CD14-positive monocyte (primary cell): Measurements from ENCODE around the gene TDRD7. TPM values are rescaled to one million over a fixed set of nuclear protein-coding genes. Genes with fewer than 3 reads are reported as not detected.

Source experiments
- DNase-seq, 3 donors: peaks; one replicate each; pipeline ENCODE4 v3.0.0-alpha.2; 2011 to 2022
- H2AFZ ChIP-seq: 2 replicates; pipeline ENCODE4 v1.6.0; 2012; ENCODE audit warnings: mild to moderate bottlenecking, low read depth, low read length, inconsistent platforms; ENCODE audit not compliant: insufficient read depth, poor library complexity, severe bottlenecking
- H3K27ac ChIP-seq, 2 donors: 1 replicate in 1 of 2; 2 replicates in 1 of 2; pipeline ENCODE4 v1.5.1; 2012 to 2013; ENCODE audit warnings: low read length in 2 of 2, control low read depth in 1 of 2, inconsistent platforms in 1 of 2, low read depth in 1 of 2, mild to moderate bottlenecking in 1 of 2
- H3K27me3 ChIP-seq, 2 donors: one replicate each; pipeline versions ENCODE4 v1.6.0 to v1.6.1; 2011 to 2013; ENCODE audit warnings: low read length in 2 of 2; ENCODE audit not compliant: control insufficient read depth in 2 of 2, insufficient read depth in 2 of 2
- H3K36me3 ChIP-seq, 2 donors: replicated peaks in 1 of 2; 1 replicate in 1 of 2; 2 replicates in 1 of 2; pipeline versions ENCODE4 v1.5.1 to v1.6.1; 2012 to 2013; ENCODE audit warnings: low read length in 2 of 2, control low read depth in 1 of 2, inconsistent platforms in 1 of 2, mild to moderate bottlenecking in 1 of 2; ENCODE audit not compliant: insufficient read depth in 2 of 2, control insufficient read depth in 1 of 2
- H3K4me1 ChIP-seq, 2 donors: 1 replicate in 1 of 2; 2 replicates in 1 of 2; pipeline versions ENCODE4 v1.5.1 to v1.6.1; 2012 to 2013; ENCODE audit warnings: low read length in 2 of 2, control low read depth in 1 of 2, inconsistent platforms in 1 of 2, mild to moderate bottlenecking in 1 of 2, moderate library complexity in 1 of 2; ENCODE audit not compliant: insufficient read depth in 2 of 2, control insufficient read depth in 1 of 2
- H3K4me2 ChIP-seq: replicated peaks from 2 replicates; pipeline ENCODE3; 2012; ENCODE audit warnings: low read length, moderate library complexity, mild to moderate bottlenecking; ENCODE audit not compliant: poor library complexity, severe bottlenecking; ENCODE audit errors: extremely low read depth
- H3K4me3 ChIP-seq, 3 experiments: fragments of 200-600 bp in 1 of 3; sonication (generic) in 1 of 3; replicated peaks in 1 of 3; 1 replicate in 2 of 3; 2 replicates in 1 of 3; pipeline ENCODE4 v1.5.1; 2011 to 2013; ENCODE audit warnings: low read length in 3 of 3, mild to moderate bottlenecking in 3 of 3, control low read depth in 2 of 3, low read depth in 2 of 3, inconsistent platforms in 1 of 3, moderate library complexity in 1 of 3
- H3K79me2 ChIP-seq: 2 replicates; pipeline ENCODE4 v1.6.0; 2012; ENCODE audit warnings: mild to moderate bottlenecking, control low read depth, inconsistent platforms, low read length, moderate library complexity; ENCODE audit not compliant: insufficient read depth
- H3K9ac ChIP-seq: 2 replicates; pipeline ENCODE4 v1.6.0; 2017; ENCODE audit warnings: low read length, mild to moderate bottlenecking; ENCODE audit not compliant: insufficient read depth, poor library complexity, severe bottlenecking
- H3K9me3 ChIP-seq, 2 donors: replicated peaks in 1 of 2; 1 replicate in 1 of 2; 2 replicates in 1 of 2; pipeline versions ENCODE4 v1.5.1 to v1.6.1; 2012 to 2013; ENCODE audit warnings: low read length in 2 of 2, control low read depth in 1 of 2; ENCODE audit not compliant: control insufficient read depth in 1 of 2, insufficient read depth in 1 of 2
- H4K20me1 ChIP-seq: 2 replicates; pipeline ENCODE4 v1.6.0; 2012; ENCODE audit warnings: mild to moderate bottlenecking, low read length, control low read depth, moderate library complexity; ENCODE audit not compliant: insufficient read depth
- H3K27ac Mint-ChIP-seq, 7 donors: one replicate each; pipeline ENCODE4 v1.8.0; 2020; ENCODE audit warnings: mild to moderate bottlenecking in 7 of 7, mixed read lengths in 7 of 7, moderate library complexity in 6 of 7, inconsistent platforms in 2 of 7
- H3K27me3 Mint-ChIP-seq, 3 donors: one replicate each; pipeline ENCODE4 v1.8.0; 2021 to 2022; ENCODE audit warnings: low read depth in 3 of 3, mild to moderate bottlenecking in 3 of 3, mixed read lengths in 3 of 3, moderate library complexity in 3 of 3, inconsistent platforms in 1 of 3
- H3K36me3 Mint-ChIP-seq, 2 donors: one replicate each; pipeline ENCODE4 v1.8.0; 2020; ENCODE audit warnings: mixed read lengths in 2 of 2, inconsistent platforms in 1 of 2, mild to moderate bottlenecking in 1 of 2
- H3K4me1 Mint-ChIP-seq: one replicate; pipeline ENCODE4 v1.8.0; 2020; ENCODE audit warnings: mild to moderate bottlenecking, mixed read lengths
- H3K4me3 Mint-ChIP-seq, 2 donors: one replicate each; pipeline ENCODE4 v1.8.0; 2020; ENCODE audit warnings: mild to moderate bottlenecking in 2 of 2, mixed read lengths in 2 of 2, moderate library complexity in 1 of 2
- H3K9me3 Mint-ChIP-seq, 7 donors: one replicate each; pipeline ENCODE4 v1.8.0; 2020 to 2022; ENCODE audit warnings: mixed read lengths in 7 of 7, mild to moderate bottlenecking in 6 of 7, moderate library complexity in 6 of 7, inconsistent platforms in 2 of 7
- CTCF ChIP-seq: fragments of 200-600 bp; IDR thresholded peaks from one replicate; pipeline ENCODE4 v1.8.0; 2022; ENCODE audit warnings: antibody characterized with exemption, mild to moderate bottlenecking
- WGBS: methylation state at CpG from one replicate; pipeline ENCODE4 v1.1.5; 2013; ENCODE audit warnings: missing lambda C conversion rate; ENCODE audit not compliant: insufficient coverage; 5-methylcytosine and 5-hydroxymethylcytosine counted together
- intact Hi-C, 2 donors: fragments of 100-400 bp; cut with micrococcal nuclease; formaldehyde crosslinking; loops; one replicate each; pipeline versions ENCODE4 v1.15.0 to v1.15.1; 2023
- polyA plus RNA-seq, 3 donors: library from polyadenylated mRNA; depleted of rRNA in 1 of 3; unstranded in 2 of 3; stranded (reverse) in 1 of 3; fragments of 300-500 nt in 2 of 3; fragments of >200 nt in 1 of 3; fragmentation: Illumina TruSeq in 2 of 3; gene quantifications; 1 replicate in 2 of 3; 2 replicates in 1 of 3; pipeline ENCODE4 v1.2.3, GENCODE V29; 2012 to 2021

Gene TDRD7
- polyA plus RNA-seq, 3 donors = 8.1 to 12.0 (median 11.1) TPM

GRCh38 chr9:97367729-97368128 is 44.2 kb upstream of the TDRD7 start:
- H3K4me2 ChIP-seq = no peak overlapping the region
- H3K36me3 Mint-ChIP-seq = peaks cover 5 to 18% of the 10 kb centered on the region in 2 donors

GRCh38 chr9:97368964-97369363 is 42.9 kb upstream of the TDRD7 start:
- H3K4me1 Mint-ChIP-seq = peaks cover 26% of the 10 kb centered on the region
- Histone ChIP-seq H3K4me3 (no peak overlapping the region), H3K9me3 (peaks cover 0 to 10% of the 10 kb centered on the region in 2 donors), H3K4me2 (no peak overlapping the region), H3K79me2 (no peaks in the 10 kb centered on the region), H4K20me1 (no peaks in the 10 kb centered on the region), H2AFZ (no peak overlapping the region), H3K27ac (no peak overlapping the region), H3K27me3 (no peaks in the 10 kb centered on the region), H3K9ac (no peak overlapping the region), H3K4me1 (peaks cover 25% of the 10 kb centered on the region in 2 donors), H3K36me3 (no peaks in the 10 kb centered on the region)
- peaks cover 0 to 1% (median 0%) of the 10 kb centered on the region in 3 donors for H3K27me3 Mint-ChIP-seq
- H3K27ac Mint-ChIP-seq = no peak overlapping the region
- DNase-seq = no peak
- WGBS = 100% methylated on average over 1 of the region's 1 CpG
- no peak overlapping the region for H3K4me3 Mint-ChIP-seq
- intact Hi-C loops = no loop called here
- H3K36me3 Mint-ChIP-seq = peaks cover 5 to 18% of the 10 kb centered on the region in 2 donors
- TF ChIP-seq CTCF = no peak
- peaks cover 8 to 19% (median 12%) of the 10 kb centered on the region in 7 donors for H3K9me3 Mint-ChIP-seq

More at GRCh38 chr9:97367729-97368128, 44.2 kb upstream of the TDRD7 start:
- WGBS = no CpG with 5 or more reads among the region's 3 CpGs
- H3K9me3 Mint-ChIP-seq = peaks cover 8 to 19% (median 12%) of the 10 kb centered on the region in 7 donors
- Histone ChIP-seq H3K4me1 (peaks cover 25% of the 10 kb centered on the region in 2 donors), H3K79me2 (no peaks in the 10 kb centered on the region), H3K9ac (no peak overlapping the region), H2AFZ (no peak overlapping the region), H4K20me1 (no peaks in the 10 kb centered on the region), H3K27me3 (no peaks in the 10 kb centered on the region), H3K27ac (no peak overlapping the region), H3K9me3 (peaks cover 0 to 10% of the 10 kb centered on the region in 2 donors), H3K36me3 (no peaks in the 10 kb centered on the region), H3K4me3 (no peak overlapping the region)
- intact Hi-C loops = no loop called here
- TF ChIP-seq CTCF = no peak
- H3K27ac Mint-ChIP-seq = peak overlapping the region in 1 of 7 donors; percentile 11
- DNase-seq = no peak
- peaks cover 0 to 1% (median 0%) of the 10 kb centered on the region in 3 donors for H3K27me3 Mint-ChIP-seq
- no peak overlapping the region for H3K4me3 Mint-ChIP-seq
- peaks cover 28% of the 10 kb centered on the region for H3K4me1 Mint-ChIP-seq
